Left lung (tissue), 10 donors: ENCODE measurements around the gene GYPA. TPM values are rescaled to one million over a fixed set of nuclear protein-coding genes. Genes with fewer than 3 reads are reported as not detected.
"Not testable (repeated sequence)": the region's sequence is repeated elsewhere in the genome, so short reads cannot be mapped to it uniquely, and the experiment has no call there.

Experiments used
- ATAC-seq: fragments of 200-7000 bp; cut with Tn5 transposase; one replicate; pipeline ENCODE4 v1.9.1; 2020; ENCODE audit warnings: moderate library complexity
- DNase-seq, 4 donors: peaks; one replicate each; pipeline ENCODE4 v3.0.0-alpha.2; 2013 to 2020
- H3K27ac ChIP-seq, 2 donors: fragments of 200-600 bp; sonication (generic) in 1 of 2; one replicate each; pipeline versions ENCODE4 v1.5.0 to v1.8.0; 2020 to 2021
- H3K27me3 ChIP-seq, 2 donors: fragments of 200-600 bp; sonication (generic) in 1 of 2; one replicate each; pipeline versions ENCODE4 v1.5.0 to v1.8.0; 2020 to 2021
- H3K36me3 ChIP-seq, 2 donors: fragments of 200-600 bp; sonication (generic) in 1 of 2; one replicate each; pipeline versions ENCODE4 v1.5.0 to v1.8.0; 2020 to 2021
- H3K4me1 ChIP-seq, 2 donors: fragments of 200-600 bp; one replicate each; pipeline ENCODE4 v1.8.0; 2021
- H3K4me3 ChIP-seq, 2 donors: fragments of 200-600 bp; sonication (generic) in 1 of 2; one replicate each; pipeline versions ENCODE4 v1.5.0 to v1.8.0; 2020 to 2021; ENCODE audit warnings: mild to moderate bottlenecking in 1 of 2
- H3K9me3 ChIP-seq, 2 donors: fragments of 200-600 bp; sonication (generic) in 1 of 2; one replicate each; pipeline versions ENCODE4 v1.5.0 to v1.8.0; 2020 to 2021
- intact Hi-C, 2 donors: fragments of 100-400 bp; cut with DNase I; formaldehyde crosslinking; loops; one replicate each; pipeline versions ENCODE4 v1.11.2 to v1.14.2; 2022
- polyA plus RNA-seq, 6 donors: library from polyadenylated mRNA; unstranded; fragments of 120-200 nt; gene quantifications; one replicate each; pipeline ENCODE4 v1.2.1, GENCODE V29; 2013; ENCODE audit not compliant: insufficient read length in 6 of 6
- total RNA-seq, 2 donors: library from RNA; stranded (reverse); fragmentation: NEBNext Ultra II Directional; extraction: Animal tissue kit (Norgen Biotek cat#: 25700); gene quantifications; one replicate each; pipeline ENCODE4 v1.2.1, GENCODE V29; 2021
- donor health status: DM: no; HTN: yes; CAD: no.
- donor health status: DM: no; HTN: no; CAD: no.

Gene GYPA
- total and polyA plus RNA-seq, 8 donors, result 3.4 to 12.4 (median 6.9) TPM; not detected in 2

DNA sequence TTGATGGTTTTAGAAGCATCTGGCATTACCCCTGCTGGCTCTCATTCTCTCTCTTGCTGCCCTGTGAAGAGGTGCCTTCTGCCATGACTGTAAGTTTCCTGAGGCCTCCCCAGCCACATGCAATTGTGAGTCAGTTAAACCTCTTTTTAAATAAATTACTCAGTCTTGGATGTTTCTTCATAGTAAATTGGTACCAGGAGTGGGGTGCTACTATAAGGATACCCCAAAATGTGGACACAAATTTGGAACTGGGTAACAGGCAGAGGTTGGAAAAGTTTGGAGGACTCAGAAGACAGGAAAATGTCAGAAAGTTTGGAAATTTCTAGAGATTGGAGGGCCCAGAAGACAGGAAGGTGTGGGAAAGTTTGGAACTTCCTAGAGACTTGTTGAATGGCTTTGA is 79.0 kb downstream of the GYPA start:
- H3K27me3 ChIP-seq, H3K4me3 ChIP-seq, ATAC-seq, intact Hi-C loops, H3K36me3 ChIP-seq, H3K4me1 ChIP-seq, DNase-seq, H3K27ac ChIP-seq: not testable (repeated sequence)
- H3K9me3 ChIP-seq, result peaks cover 0 to 13% of the 10 kb centered on the region in 2 donors

GRCh38 chr4:144060234-144060859 is 80.2 kb downstream of the GYPA start:
- H3K4me1 ChIP-seq, intact Hi-C loops, H3K4me3 ChIP-seq, H3K27me3 ChIP-seq, H3K27ac ChIP-seq, H3K36me3 ChIP-seq: not testable (repeated sequence)
- DNase-seq (peak in 1 of 4 donors; percentile 19), ATAC-seq (peak; percentile 50)
- H3K9me3 ChIP-seq, result peaks cover 0 to 13% of the 10 kb centered on the region in 2 donors

Other genes with a start within 250 kb of the GYPA start
- gene GYPE, start 235.2 kb downstream of the GYPA start, total RNA-seq, result 1 to 10 TPM; 1.2 to 2.4 TPM
- gene GYPE, start 235.2 kb downstream of the GYPA start, polyA plus RNA-seq, result 10 to 100 TPM; 14.1 to 23.1 (median 16.9) TPM
- gene GYPB, start 121.3 kb downstream of the GYPA start, total RNA-seq, result not detected
- 1 to 10 TPM; 5.9 to 8.9 (median 7.9) TPM for gene GYPB, start 121.3 kb downstream of the GYPA start, polyA plus RNA-seq